GM12878 (cell line): ENCODE measurements around the gene MVK. TPM values are rescaled to one million over a fixed set of nuclear protein-coding genes. Genes with fewer than 3 reads are reported as not detected.

ENCODE experiments used
- ATAC-seq: fragments of 200-7000 bp; cut with Tn5 transposase; 3 replicates; pipeline ENCODE4 v1.9.1; 2020; ENCODE audit warnings: mild to moderate bottlenecking, moderate library complexity
- BruUV-seq: library from RNA; stranded (reverse); fragments of 400-500 nt; replicated peaks from 2 replicates; lab custom pipeline; 2021; lab: Mats Ljungman, UMichigan
- CTCF ChIA-PET: fragments of 300-600 bp; sonication (Branson Sonifier 250); formaldehyde crosslinking; extraction: SDS; loops from one replicate; lab custom pipeline; 2021; ENCODE audit warnings: inconsistent platforms; lab: Yijun Ruan, JAX
- POLR2A ChIA-PET: fragments of 350-600 bp; formaldehyde crosslinking; extraction: SDS; loops from one replicate; lab custom pipeline; 2021; ENCODE audit warnings: inconsistent platforms; lab: Charles Lee
- RAD21 ChIA-PET: fragments of 300-600 bp; sonication (Branson Sonifier 250); formaldehyde crosslinking; loops from one replicate; lab custom pipeline; 2023; ENCODE audit warnings: antibody characterized with exemption; ENCODE audit not compliant: unreplicated experiment; lab: Charles Lee
- SMC1A ChIA-PET: fragments of 300-600 bp; sonication (Branson Sonifier 250); formaldehyde crosslinking; loops from one replicate; lab custom pipeline; 2023; ENCODE audit not compliant: unreplicated experiment, uncharacterized antibody; lab: Charles Lee
- DNase-seq: peaks from one replicate; pipeline ENCODE4 v3.0.0-alpha.2; 2011; ENCODE audit warnings: low read depth, low spot score
- FAIRE-seq: peaks from 3 replicates; lab custom pipeline; 2011; peaks lifted over from hg19 to GRCh38; lab: Jason Lieb, UNC
- H2AFZ ChIP-seq: 2 replicates; pipeline ENCODE4 v1.6.0; 2011; ENCODE audit warnings: low read depth, low read length, control low read depth; ENCODE audit not compliant: control insufficient read depth
- H3K27ac ChIP-seq: 2 replicates; pipeline ENCODE4 v1.5.1; 2011; ENCODE audit warnings: control low read depth; ENCODE audit not compliant: control insufficient read depth, insufficient read depth
- H3K27me3 ChIP-seq, 2 experiments: replicated peaks in 1 of 2; 2 replicates each; pipeline versions ENCODE4 v1.6.0 to v1.6.1; 2011; ENCODE audit warnings: low read length in 1 of 2; ENCODE audit not compliant: control insufficient read depth in 2 of 2, insufficient read depth in 2 of 2
- H3K36me3 ChIP-seq, 2 experiments: 2 replicates each; pipeline ENCODE4 v1.5.1; 2011; ENCODE audit warnings: low read length in 1 of 2; ENCODE audit not compliant: control insufficient read depth in 2 of 2, insufficient read depth in 2 of 2
- H3K4me1 ChIP-seq: 2 replicates; pipeline ENCODE4 v1.6.1; 2011; ENCODE audit warnings: mild to moderate bottlenecking, low read length, moderate library complexity, mixed read lengths; ENCODE audit not compliant: control insufficient read depth, insufficient read depth
- H3K4me2 ChIP-seq: 2 replicates; pipeline ENCODE4 v1.6.0; 2011; ENCODE audit warnings: control low read depth; ENCODE audit not compliant: control insufficient read depth, insufficient read depth
- H3K4me3 ChIP-seq: fragments of 200-600 bp; sonication (generic); 2 replicates; pipeline ENCODE4 v1.5.1; 2016
- H3K79me2 ChIP-seq: 2 replicates; pipeline ENCODE4 v1.6.0; 2011; ENCODE audit warnings: low read length; ENCODE audit not compliant: control insufficient read depth, insufficient read depth
- H3K9ac ChIP-seq: 2 replicates; pipeline ENCODE4 v1.8.0; 2011; ENCODE audit warnings: low read length, control low read depth, mixed read lengths; ENCODE audit not compliant: control insufficient read depth, insufficient read depth
- H3K9me3 ChIP-seq: replicated peaks from 3 replicates; pipeline ENCODE4 v1.5.1; 2011; ENCODE audit warnings: mild to moderate bottlenecking, low read length; ENCODE audit not compliant: control insufficient read depth, insufficient read depth
- H4K20me1 ChIP-seq: 2 replicates; pipeline ENCODE4 v1.6.0; 2011; ENCODE audit not compliant: control insufficient read depth, insufficient read depth
- ATF7 ChIP-seq: fragments of 450-650 bp; IDR thresholded peaks from 2 replicates; pipeline ENCODE4 v1.6.1; 2016; ENCODE audit warnings: low read depth, mild to moderate bottlenecking
- BACH1 ChIP-seq: fragments of 450-650 bp; IDR thresholded peaks from 2 replicates; pipeline ENCODE4 v1.6.1; 2017; ENCODE audit warnings: mild to moderate bottlenecking, borderline replicate concordance
- FOXK2 ChIP-seq: fragments of 450-650 bp; IDR thresholded peaks from 2 replicates; pipeline ENCODE4 v1.6.1; 2017; ENCODE audit warnings: mild to moderate bottlenecking, moderate library complexity
- GATAD2B ChIP-seq: fragments of 450-650 bp; conservative IDR thresholded peaks from 2 replicates; pipeline ENCODE4 v1.6.1; 2017; ENCODE audit warnings: low read depth, mild to moderate bottlenecking, moderate library complexity
- JUNB ChIP-seq: IDR thresholded peaks from 2 replicates; pipeline ENCODE4 v1.6.1; 2016; ENCODE audit warnings: antibody characterized with exemption, mild to moderate bottlenecking
- LARP7 ChIP-seq: fragments of 450-650 bp; IDR thresholded peaks from 2 replicates; pipeline ENCODE4 v1.6.1; 2017; ENCODE audit warnings: mild to moderate bottlenecking
- MAX ChIP-seq: IDR thresholded peaks from 2 replicates; pipeline ENCODE4 v1.6.1; 2012; ENCODE audit warnings: low read depth, low read length, improper control_type of control experiment
- MYB ChIP-seq: fragments of 150-350 bp; IDR thresholded peaks from 2 replicates; pipeline ENCODE4 v1.6.1; 2014; ENCODE audit warnings: mild to moderate bottlenecking, low read depth, low read length, borderline replicate concordance
- PBX3 ChIP-seq: IDR thresholded peaks from 2 replicates; pipeline ENCODE4 v1.6.1; 2011; ENCODE audit warnings: mild to moderate bottlenecking, low read depth, low read length, moderate library complexity; ENCODE audit not compliant: insufficient replicate concordance
- PRDM15 ChIP-seq: fragments of 450-650 bp; formaldehyde crosslinking; IDR thresholded peaks from 2 replicates; pipeline ENCODE4 v1.4.0; 2020; ENCODE audit warnings: mild to moderate bottlenecking, moderate library complexity
- RAD21 ChIP-seq: IDR thresholded peaks from 2 replicates; pipeline ENCODE4 v1.6.1; 2011; ENCODE audit warnings: mild to moderate bottlenecking, low read depth, low read length, moderate library complexity; ENCODE audit not compliant: insufficient read depth
- SIX5 ChIP-seq: IDR thresholded peaks from 2 replicates; pipeline ENCODE4 v1.6.1; 2011; ENCODE audit warnings: mild to moderate bottlenecking, low read depth, low read length, moderate library complexity; ENCODE audit not compliant: severe bottlenecking
- SKIL ChIP-seq: fragments of 450-650 bp; IDR thresholded peaks from 2 replicates; pipeline ENCODE4 v1.6.1; 2017; ENCODE audit warnings: mild to moderate bottlenecking, low read depth, inconsistent platforms; ENCODE audit not compliant: poor library complexity, severe bottlenecking
- ZBED1 ChIP-seq: IDR thresholded peaks from 2 replicates; pipeline ENCODE4 v1.6.1; 2016; ENCODE audit warnings: borderline replicate concordance
- ZSCAN29 ChIP-seq: fragments of 450-650 bp; IDR thresholded peaks from 2 replicates; pipeline ENCODE4 v1.6.1; 2017; ENCODE audit warnings: mild to moderate bottlenecking, moderate library complexity
- WGBS: methylation state at CpG from one replicate; pipeline ENCODE4 v1.1.6; 2016; ENCODE audit warnings: low lambda C conversion rate; ENCODE audit not compliant: insufficient replicate concordance, insufficient coverage; ENCODE audit errors: missing lambda C conversion rate; 5-methylcytosine and 5-hydroxymethylcytosine counted together
- in situ Hi-C: fragments of 300-500 bp; cut with MboI; formaldehyde crosslinking; loops from 9 replicates; pipeline ENCODE4 v1.14.3; 2018; ENCODE audit warnings: mixed read lengths
- intact Hi-C: fragments of 100-400 bp; cut with micrococcal nuclease; formaldehyde crosslinking; loops from one replicate; pipeline ENCODE4 v1.14.2; 2022; ENCODE audit not compliant: unreplicated experiment
- polyA plus RNA-seq, 11 experiments: library from polyadenylated mRNA; depleted of rRNA in 4 of 11; unstranded in 6 of 11; stranded (reverse) in 5 of 11; fragments of >200 nt; fragmentation: Nextera tagmentation in 4 of 11; fragmentation: Illumina TruSeq in 1 of 11; extraction: Ambion mirVana in 4 of 11; extraction: Trizol in 1 of 11; gene quantifications; 1 replicate in 1 of 11; 2 replicates in 10 of 11; pipeline versions ENCODE4 v1.2.1 to v1.2.3, GENCODE V29; 2011 to 2016; ENCODE audit warnings: inconsistent platforms in 2 of 11, missing spikeins in 2 of 11, low read depth in 1 of 11
- total RNA-seq, 4 experiments: library from RNA; depleted of rRNA in 3 of 4; stranded (reverse); fragments of >200 nt in 3 of 4; fragmentation: Illumina TruSeq in 1 of 4; extraction: Trizol in 1 of 4; gene quantifications; 2 replicates each; pipeline versions ENCODE4 v1.2.1 to v1.2.3, GENCODE V29; 2013 to 2021

Gene MVK
- total and polyA plus RNA-seq, 10 of the 15 experiments (the other 5 are each of a cell fraction or from before 2014, with no cell fraction given) = 0.24 to 46.7 (median 31.9) TPM

- ChIA-PET SMC1A (no interaction called here), POLR2A (no interaction called here), CTCF (no interaction called here), RAD21 (no interaction called here)
- intact Hi-C loops (no loop called here), in situ Hi-C loops (no loop called here)
- FAIRE-seq (no peak), DNase-seq (no peak), ATAC-seq (no peak)
- no peaks in the 10 kb centered on the region for H4K20me1 ChIP-seq
- H3K27me3 ChIP-seq = no peaks in the 10 kb centered on the region
- BruUV-seq = no TSS peak
- peaks cover 3 to 23% of the 10 kb centered on the region in 2 experiments; a peak in 3 of 4 replicates for H3K36me3 ChIP-seq
- H3K9me3 ChIP-seq = no peaks in the 10 kb centered on the region
- H3K4me3 ChIP-seq = no peak overlapping the region
- H3K9ac ChIP-seq = no peak overlapping the region
- no peak overlapping the region for H2AFZ ChIP-seq
- no peak for TF ChIP-seq BACH1
- no peak for TF ChIP-seq ZSCAN29
- no peak for TF ChIP-seq RAD21
- no peak for TF ChIP-seq FOXK2
- TF ChIP-seq SKIL = no peak
- TF ChIP-seq ATF7 = no peak
- TF ChIP-seq PRDM15 (CRISPR knock-in tag) = no peak
- no peak for TF ChIP-seq GATAD2B
- no peak for TF ChIP-seq MAX
- TF ChIP-seq JUNB = no peak
- TF ChIP-seq LARP7 = no peak
- no peak for TF ChIP-seq ZBED1
- no peak for TF ChIP-seq SIX5
- no peak for TF ChIP-seq MYB
- TF ChIP-seq PBX3 = no peak
- WGBS = 98% methylated on average over 13 of the region's 13 CpGs
- no peaks in the 10 kb centered on the region for H3K4me1 ChIP-seq
- H3K27ac ChIP-seq = no peak overlapping the region
- H3K4me2 ChIP-seq = no peak overlapping the region
- no peaks in the 10 kb centered on the region for H3K79me2 ChIP-seq
Observed at GRCh38 chr12:109580684-109581333, 7.2 kb downstream of the MVK start.
